Spleen (tissue), 11 donors: ENCODE results near the gene SLC45A1. TPM values are rescaled to one million over a fixed set of nuclear protein-coding genes. Genes with fewer than 3 reads are reported as not detected.

Experiments
- DNase-seq: peaks from one replicate; pipeline ENCODE4 v3.0.0-alpha.2; 2020
- H3K27ac ChIP-seq, 8 donors: fragments of 200-600 bp; sonication (generic) in 7 of 8; 1 replicate in 4 of 8; 2 replicates in 4 of 8; pipeline versions ENCODE4 v1.5.0 to v1.8.0; 2016 to 2021; ENCODE audit warnings: inconsistent platforms in 4 of 8, mild to moderate bottlenecking in 4 of 8, moderate library complexity in 1 of 8
- H3K27me3 ChIP-seq, 7 donors: fragments of 200-600 bp; sonication (generic) in 6 of 7; replicated peaks in 1 of 7; 1 replicate in 4 of 7; 2 replicates in 3 of 7; pipeline versions ENCODE4 v1.5.0 to v1.8.0; 2016 to 2021; ENCODE audit warnings: inconsistent platforms in 3 of 7, mild to moderate bottlenecking in 1 of 7
- H3K36me3 ChIP-seq, 6 donors: fragments of 200-600 bp; sonication (generic) in 5 of 6; 1 replicate in 4 of 6; 2 replicates in 2 of 6; pipeline versions ENCODE4 v1.5.0 to v1.8.0; 2016 to 2021; ENCODE audit warnings: inconsistent platforms in 2 of 6
- H3K4me1 ChIP-seq, 6 donors: fragments of 200-600 bp; sonication (generic) in 5 of 6; 1 replicate in 3 of 6; 2 replicates in 3 of 6; pipeline versions ENCODE4 v1.5.0 to v1.8.0; 2016 to 2021; ENCODE audit warnings: inconsistent platforms in 3 of 6
- H3K4me3 ChIP-seq, 8 donors: fragments of 200-600 bp; sonication (generic) in 7 of 8; 1 replicate in 4 of 8; 2 replicates in 4 of 8; pipeline versions ENCODE4 v1.5.0 to v1.8.0; 2016 to 2021; ENCODE audit warnings: inconsistent platforms in 4 of 8, mild to moderate bottlenecking in 4 of 8, moderate library complexity in 2 of 8
- H3K9me3 ChIP-seq, 8 donors: fragments of 200-600 bp; sonication (generic) in 7 of 8; 1 replicate in 4 of 8; 2 replicates in 4 of 8; pipeline versions ENCODE4 v1.5.0 to v1.8.0; 2016 to 2021; ENCODE audit warnings: inconsistent platforms in 4 of 8
- CTCF ChIP-seq, 11 experiments: fragments of 200-600 bp in 7 of 11; fragments of 450-650 bp in 4 of 11; sonication (generic) in 4 of 11; IDR thresholded peaks in 8 of 11; conservative IDR thresholded peaks in 3 of 11; 1 replicate in 7 of 11; 2 replicates in 4 of 11; pipeline versions ENCODE4 v1.4.0 to v1.8.0; 2016 to 2021; ENCODE audit warnings: antibody characterized with exemption in 11 of 11, inconsistent platforms in 4 of 11, mild to moderate bottlenecking in 1 of 11
- POLR2A ChIP-seq, 3 donors: fragments of 450-650 bp; IDR thresholded peaks; one replicate each; pipeline ENCODE4 v1.5.1; 2017; ENCODE audit warnings: antibody characterized with exemption in 3 of 3, mild to moderate bottlenecking in 1 of 3
- POLR2AphosphoS5 ChIP-seq, 3 donors: sonication (generic); formaldehyde crosslinking; IDR thresholded peaks; one replicate each; pipeline ENCODE4 v1.5.1; 2017; ENCODE audit warnings: antibody characterized with exemption in 3 of 3
- WGBS, 5 donors: extraction: QIAGEN DNeasy Blood & Tissue Kit in 3 of 5; methylation state at CpG; one replicate each; pipeline versions ENCODE4 v1.1.5 to v1.1.7; 2013 to 2018; 5-methylcytosine and 5-hydroxymethylcytosine counted together
- intact Hi-C: fragments of 100-400 bp; cut with DNase I; formaldehyde crosslinking; loops from one replicate; pipeline ENCODE4 v1.15.0; 2023; ENCODE audit warnings: low total_unique reads
- polyA plus RNA-seq, 3 donors: library from polyadenylated mRNA; stranded (reverse); fragments of 200-250 nt; gene quantifications; one replicate each; pipeline ENCODE4 v1.2.1, GENCODE V29; 2013
- total RNA-seq, 7 donors: library from RNA; depleted of rRNA in 3 of 7; stranded (reverse); fragments of >200 nt in 3 of 7; fragmentation: NEBNext Ultra II Directional in 4 of 7; extraction: Animal tissue kit (Norgen Biotek cat#: 25700) in 4 of 7; gene quantifications; one replicate each; pipeline versions ENCODE4 v1.1.0 to v1.2.1, GENCODE V29; 2016 to 2021
- donor health status: healthy with polysubstance abuse.
- donor health status: DM: no; HTN: no; CAD: no; lungs with moderate emphysema.
- donor health status: DM: no; HTN: no; CAD: no.
- donor health status: Bipolar disorder and iron deficiency.
- donor health status: healthy.
- donor health status: DM: no; HTN: no; CAD: no.
- donor health status: DM: yes; HTN: yes; CAD: no.

SLC45A1 gene
- total and polyA plus RNA-seq, 10 donors = 1.3 to 3.3 (median 2.8) TPM

GRCh38 chr1:8373125-8373524 is 55.2 kb downstream of the SLC45A1 start:
- Histone ChIP-seq H3K27me3 (no peaks in the 10 kb centered on the region), H3K27ac (peak overlapping the region; percentile 47 to 84 (median 74)), H3K4me3 (no peak overlapping the region), H3K4me1 (peaks cover 33 to 99% (median 70%) of the 10 kb centered on the region in 6 donors), H3K9me3 (no peaks in the 10 kb centered on the region), H3K36me3 (peaks cover 0 to 70% (median 10%) of the 10 kb centered on the region in 6 donors)
- no peak for DNase-seq
- WGBS, 5 donors = 78 to 89% (median 85%) methylated on average over 3 of the region's 3 CpGs
- intact Hi-C loops = loop anchor here (10.0 kb wide), 1 partner anchor 52 kb away; no protein-coding TSS in a partner anchor
- TF ChIP-seq POLR2A (IDR thresholded peaks at IDR 0.05) (no peak), CTCF (IDR thresholded peaks at IDR 0.05 in 8 of 11, conservative IDR thresholded peaks at IDR 0.05 in 3 of 11) (no peak), POLR2AphosphoS5 (IDR thresholded peaks at IDR 0.05) (no peak)

GRCh38 chr1:8373581-8374241 is 55.8 kb downstream of the SLC45A1 start:
- 52 to 75% (median 65%) methylated on average over 19 of the region's 19 CpGs for WGBS, 5 donors
- Histone ChIP-seq H3K4me3 (no peak overlapping the region), H3K27ac (peak overlapping the region; percentile 47 to 84 (median 74)), H3K36me3 (peaks cover 0 to 75% (median 10%) of the 10 kb centered on the region in 6 donors), H3K4me1 (peaks cover 33 to 99% (median 70%) of the 10 kb centered on the region in 6 donors), H3K27me3 (no peaks in the 10 kb centered on the region), H3K9me3 (no peaks in the 10 kb centered on the region)
- no peak for DNase-seq
- TF ChIP-seq POLR2AphosphoS5 (IDR thresholded peaks at IDR 0.05) = peak; percentile 62 to 82 (median 79)
- TF ChIP-seq POLR2A (IDR thresholded peaks at IDR 0.05) = no peak
- intact Hi-C loops = loop anchor here (10.0 kb wide), 1 partner anchor 51 kb away; no protein-coding TSS in a partner anchor

GRCh38 chr1:8374356-8374755 is 56.4 kb downstream of the SLC45A1 start:
- Histone ChIP-seq H3K9me3 (no peaks in the 10 kb centered on the region), H3K4me3 (no peak overlapping the region), H3K27ac (peak overlapping the region; percentile 47 to 84 (median 74)), H3K27me3 (no peaks in the 10 kb centered on the region), H3K36me3 (peaks cover 0 to 81% (median 10%) of the 10 kb centered on the region in 6 donors), H3K4me1 (peaks cover 37 to 99% (median 73%) of the 10 kb centered on the region in 6 donors)
- WGBS, 5 donors = 82 to 91% (median 84%) methylated on average over 5 of the region's 5 CpGs
- TF ChIP-seq CTCF (IDR thresholded peaks at IDR 0.05 in 8 of 11, conservative IDR thresholded peaks at IDR 0.05 in 3 of 11) = no peak
- TF ChIP-seq POLR2A (IDR thresholded peaks at IDR 0.05) = no peak
- TF ChIP-seq POLR2AphosphoS5 (IDR thresholded peaks at IDR 0.05) = no peak
- intact Hi-C loops = loop anchor here (10.0 kb wide), 1 partner anchor 50 kb away; no protein-coding TSS in a partner anchor
- DNase-seq = no peak

- Histone ChIP-seq H3K9me3 (no peaks in the 10 kb centered on the region), H3K4me3 (no peak overlapping the region), H3K4me1 (peaks cover 39 to 99% (median 73%) of the 10 kb centered on the region in 6 donors), H3K36me3 (peaks cover 0 to 86% (median 10%) of the 10 kb centered on the region in 6 donors), H3K27ac (peak overlapping the region in 7 of 8 donors; percentile 47 to 84 (median 74)), H3K27me3 (no peaks in the 10 kb centered on the region)
- DNase-seq = no peak
- intact Hi-C loops = loop anchor here (10.0 kb wide), 1 partner anchor 50 kb away; no protein-coding TSS in a partner anchor
- TF ChIP-seq CTCF (IDR thresholded peaks at IDR 0.05 in 8 of 11, conservative IDR thresholded peaks at IDR 0.05 in 3 of 11) (peak in 7 of 11 experiments; percentile 31 to 43 (median 37)), POLR2AphosphoS5 (IDR thresholded peaks at IDR 0.05) (no peak)
- WGBS, 5 donors = 91 to 97% (median 94%) methylated on average over 2 of the region's 2 CpGs
These were observed 56.9 kb downstream of the SLC45A1 start for GRCh38 chr1:8374812-8375211.
